CD14-positive monocyte (primary cell): ENCODE measurements around the gene SVIL. TPM values are rescaled to one million over a fixed set of nuclear protein-coding genes. Genes with fewer than 3 reads are reported as not detected.
"Not testable (repeated sequence)": the region's sequence is repeated elsewhere in the genome, so short reads cannot be mapped to it uniquely, and the experiment has no call there.

Experiments
- DNase-seq, 3 donors: peaks; one replicate each; pipeline ENCODE4 v3.0.0-alpha.2; 2011 to 2022
- H2AFZ ChIP-seq: 2 replicates; pipeline ENCODE4 v1.6.0; 2012; ENCODE audit warnings: mild to moderate bottlenecking, low read depth, low read length, inconsistent platforms; ENCODE audit not compliant: insufficient read depth, poor library complexity, severe bottlenecking
- H3K27ac ChIP-seq, 2 donors: 1 replicate in 1 of 2; 2 replicates in 1 of 2; pipeline ENCODE4 v1.5.1; 2012 to 2013; ENCODE audit warnings: low read length in 2 of 2, control low read depth in 1 of 2, inconsistent platforms in 1 of 2, low read depth in 1 of 2, mild to moderate bottlenecking in 1 of 2
- H3K27me3 ChIP-seq, 2 donors: one replicate each; pipeline versions ENCODE4 v1.6.0 to v1.6.1; 2011 to 2013; ENCODE audit warnings: low read length in 2 of 2; ENCODE audit not compliant: control insufficient read depth in 2 of 2, insufficient read depth in 2 of 2
- H3K36me3 ChIP-seq, 2 donors: replicated peaks in 1 of 2; 1 replicate in 1 of 2; 2 replicates in 1 of 2; pipeline versions ENCODE4 v1.5.1 to v1.6.1; 2012 to 2013; ENCODE audit warnings: low read length in 2 of 2, control low read depth in 1 of 2, inconsistent platforms in 1 of 2, mild to moderate bottlenecking in 1 of 2; ENCODE audit not compliant: insufficient read depth in 2 of 2, control insufficient read depth in 1 of 2
- H3K4me1 ChIP-seq, 2 donors: 1 replicate in 1 of 2; 2 replicates in 1 of 2; pipeline versions ENCODE4 v1.5.1 to v1.6.1; 2012 to 2013; ENCODE audit warnings: low read length in 2 of 2, control low read depth in 1 of 2, inconsistent platforms in 1 of 2, mild to moderate bottlenecking in 1 of 2, moderate library complexity in 1 of 2; ENCODE audit not compliant: insufficient read depth in 2 of 2, control insufficient read depth in 1 of 2
- H3K4me2 ChIP-seq: replicated peaks from 2 replicates; pipeline ENCODE3; 2012; ENCODE audit warnings: low read length, moderate library complexity, mild to moderate bottlenecking; ENCODE audit not compliant: poor library complexity, severe bottlenecking; ENCODE audit errors: extremely low read depth
- H3K4me3 ChIP-seq, 3 experiments: fragments of 200-600 bp in 1 of 3; sonication (generic) in 1 of 3; replicated peaks in 1 of 3; 1 replicate in 2 of 3; 2 replicates in 1 of 3; pipeline ENCODE4 v1.5.1; 2011 to 2013; ENCODE audit warnings: low read length in 3 of 3, mild to moderate bottlenecking in 3 of 3, control low read depth in 2 of 3, low read depth in 2 of 3, inconsistent platforms in 1 of 3, moderate library complexity in 1 of 3
- H3K79me2 ChIP-seq: 2 replicates; pipeline ENCODE4 v1.6.0; 2012; ENCODE audit warnings: mild to moderate bottlenecking, control low read depth, inconsistent platforms, low read length, moderate library complexity; ENCODE audit not compliant: insufficient read depth
- H3K9ac ChIP-seq: 2 replicates; pipeline ENCODE4 v1.6.0; 2017; ENCODE audit warnings: low read length, mild to moderate bottlenecking; ENCODE audit not compliant: insufficient read depth, poor library complexity, severe bottlenecking
- H3K9me3 ChIP-seq, 2 donors: replicated peaks in 1 of 2; 1 replicate in 1 of 2; 2 replicates in 1 of 2; pipeline versions ENCODE4 v1.5.1 to v1.6.1; 2012 to 2013; ENCODE audit warnings: low read length in 2 of 2, control low read depth in 1 of 2; ENCODE audit not compliant: control insufficient read depth in 1 of 2, insufficient read depth in 1 of 2
- H4K20me1 ChIP-seq: 2 replicates; pipeline ENCODE4 v1.6.0; 2012; ENCODE audit warnings: mild to moderate bottlenecking, low read length, control low read depth, moderate library complexity; ENCODE audit not compliant: insufficient read depth
- H3K27ac Mint-ChIP-seq, 7 donors: one replicate each; pipeline ENCODE4 v1.8.0; 2020; ENCODE audit warnings: mild to moderate bottlenecking in 7 of 7, mixed read lengths in 7 of 7, moderate library complexity in 6 of 7, inconsistent platforms in 2 of 7
- H3K27me3 Mint-ChIP-seq, 3 donors: one replicate each; pipeline ENCODE4 v1.8.0; 2021 to 2022; ENCODE audit warnings: low read depth in 3 of 3, mild to moderate bottlenecking in 3 of 3, mixed read lengths in 3 of 3, moderate library complexity in 3 of 3, inconsistent platforms in 1 of 3
- H3K36me3 Mint-ChIP-seq, 2 donors: one replicate each; pipeline ENCODE4 v1.8.0; 2020; ENCODE audit warnings: mixed read lengths in 2 of 2, inconsistent platforms in 1 of 2, mild to moderate bottlenecking in 1 of 2
- H3K4me1 Mint-ChIP-seq: one replicate; pipeline ENCODE4 v1.8.0; 2020; ENCODE audit warnings: mild to moderate bottlenecking, mixed read lengths
- H3K4me3 Mint-ChIP-seq, 2 donors: one replicate each; pipeline ENCODE4 v1.8.0; 2020; ENCODE audit warnings: mild to moderate bottlenecking in 2 of 2, mixed read lengths in 2 of 2, moderate library complexity in 1 of 2
- H3K9me3 Mint-ChIP-seq, 7 donors: one replicate each; pipeline ENCODE4 v1.8.0; 2020 to 2022; ENCODE audit warnings: mixed read lengths in 7 of 7, mild to moderate bottlenecking in 6 of 7, moderate library complexity in 6 of 7, inconsistent platforms in 2 of 7
- CTCF ChIP-seq: fragments of 200-600 bp; IDR thresholded peaks from one replicate; pipeline ENCODE4 v1.8.0; 2022; ENCODE audit warnings: antibody characterized with exemption, mild to moderate bottlenecking
- WGBS: methylation state at CpG from one replicate; pipeline ENCODE4 v1.1.5; 2013; ENCODE audit warnings: missing lambda C conversion rate; ENCODE audit not compliant: insufficient coverage; 5-methylcytosine and 5-hydroxymethylcytosine counted together
- intact Hi-C, 2 donors: fragments of 100-400 bp; cut with micrococcal nuclease; formaldehyde crosslinking; loops; one replicate each; pipeline versions ENCODE4 v1.15.0 to v1.15.1; 2023
- polyA plus RNA-seq, 3 donors: library from polyadenylated mRNA; depleted of rRNA in 1 of 3; unstranded in 2 of 3; stranded (reverse) in 1 of 3; fragments of 300-500 nt in 2 of 3; fragments of >200 nt in 1 of 3; fragmentation: Illumina TruSeq in 2 of 3; gene quantifications; 1 replicate in 2 of 3; 2 replicates in 1 of 3; pipeline ENCODE4 v1.2.3, GENCODE V29; 2012 to 2021

Gene SVIL
- polyA plus RNA-seq, 3 donors, result 2.1 to 14.3 (median 5.8) TPM

- H3K36me3 ChIP-seq, result peaks cover 76 to 100% of the 10 kb centered on the region in 2 donors
These were observed 147.5 kb downstream of the SVIL start for GRCh38 chr10:29487032-29487883.

GRCh38 chr10:29486433-29486832 is 148.3 kb downstream of the SVIL start:
- Histone ChIP-seq H3K36me3 (peaks cover 72 to 100% of the 10 kb centered on the region in 2 donors), H2AFZ (no peak overlapping the region), H3K4me3 (no peak overlapping the region), H3K79me2 (no peaks in the 10 kb centered on the region), H3K27me3 (no peaks in the 10 kb centered on the region), H4K20me1 (no peaks in the 10 kb centered on the region), H3K4me1 (no peaks in the 10 kb centered on the region), H3K9me3 (no peaks in the 10 kb centered on the region), H3K27ac (no peak overlapping the region), H3K9ac (no peak overlapping the region), H3K4me2 (no peak overlapping the region)
- TF ChIP-seq CTCF, result no peak
- H3K36me3 Mint-ChIP-seq, result peaks cover 80 to 94% of the 10 kb centered on the region in 2 donors
- intact Hi-C loops, result no loop called here
- H3K27me3 Mint-ChIP-seq, result no peaks in the 10 kb centered on the region
- H3K4me3 Mint-ChIP-seq, result no peak overlapping the region
- DNase-seq, result no peak
- no peaks in the 10 kb centered on the region for H3K9me3 Mint-ChIP-seq
- no CpG with 5 or more reads among the region's 1 CpG for WGBS
- peak overlapping the region in 1 of 7 donors; percentile 37 for H3K27ac Mint-ChIP-seq
- peaks cover 2% of the 10 kb centered on the region for H3K4me1 Mint-ChIP-seq

More at GRCh38 chr10:29487032-29487883, 147.5 kb downstream of the SVIL start:
- H4K20me1 ChIP-seq, H3K27me3 Mint-ChIP-seq, intact Hi-C loops, H3K4me1 Mint-ChIP-seq, H3K9me3 Mint-ChIP-seq, H3K4me2 ChIP-seq, DNase-seq, H3K9ac ChIP-seq, H2AFZ ChIP-seq, H3K27me3 ChIP-seq, H3K79me2 ChIP-seq, H3K4me1 ChIP-seq, H3K4me3 Mint-ChIP-seq, H3K27ac ChIP-seq, H3K9me3 ChIP-seq, H3K4me3 ChIP-seq: not testable (repeated sequence)
- 88% methylated on average over 5 of the region's 21 CpGs for WGBS
- peak overlapping the region in 2 of 7 donors; percentile 3 to 8 for H3K27ac Mint-ChIP-seq
- peaks cover 86 to 94% of the 10 kb centered on the region in 2 donors for H3K36me3 Mint-ChIP-seq

- H3K27me3 Mint-ChIP-seq, H2AFZ ChIP-seq, intact Hi-C loops, H3K9ac ChIP-seq, H3K79me2 ChIP-seq, H3K4me3 Mint-ChIP-seq, H3K9me3 Mint-ChIP-seq, H3K4me1 ChIP-seq, H3K27me3 ChIP-seq, DNase-seq, H3K4me3 ChIP-seq, H3K27ac ChIP-seq, H3K4me1 Mint-ChIP-seq, H3K9me3 ChIP-seq, H4K20me1 ChIP-seq, H3K4me2 ChIP-seq: not testable (repeated sequence)
- H3K36me3 Mint-ChIP-seq, result peaks cover 80 to 94% of the 10 kb centered on the region in 2 donors
- H3K36me3 ChIP-seq, result peaks cover 76 to 100% of the 10 kb centered on the region in 2 donors
- peak overlapping the region in 1 of 7 donors; percentile 16 for H3K27ac Mint-ChIP-seq
- WGBS, result 93% methylated on average over 6 of the region's 8 CpGs
These were observed 150.1 kb downstream of the SVIL start for GRCh38 chr10:29484677-29485076.
